ENCODE results near the gene SPPL2A.
"Not testable (repeated sequence)": the region's sequence is repeated elsewhere in the genome, so short reads cannot be mapped to it uniquely, and the experiment has no call there.

SPPL2A gene

DNA sequence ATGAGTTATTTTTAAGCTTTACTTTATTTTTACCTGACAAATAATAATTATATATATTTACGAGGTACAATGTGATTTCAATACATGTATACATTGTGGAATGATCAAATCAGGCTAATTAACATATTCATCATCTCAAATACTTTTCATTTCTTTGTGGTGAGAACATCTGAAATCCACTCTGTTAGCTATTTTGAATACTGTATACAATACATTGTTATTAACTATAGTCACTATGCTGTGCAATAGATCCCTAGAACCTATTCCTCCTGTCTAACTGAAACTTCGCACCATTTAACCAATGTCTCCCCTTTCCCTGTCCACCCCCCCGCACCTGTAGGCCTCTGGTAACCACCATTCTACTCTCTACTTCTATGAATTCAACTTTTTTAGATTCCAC lies 7.9 kb upstream of the SPPL2A start:
- no peak for DNase-seq (ENCODE audit: low read depth)

DNA sequence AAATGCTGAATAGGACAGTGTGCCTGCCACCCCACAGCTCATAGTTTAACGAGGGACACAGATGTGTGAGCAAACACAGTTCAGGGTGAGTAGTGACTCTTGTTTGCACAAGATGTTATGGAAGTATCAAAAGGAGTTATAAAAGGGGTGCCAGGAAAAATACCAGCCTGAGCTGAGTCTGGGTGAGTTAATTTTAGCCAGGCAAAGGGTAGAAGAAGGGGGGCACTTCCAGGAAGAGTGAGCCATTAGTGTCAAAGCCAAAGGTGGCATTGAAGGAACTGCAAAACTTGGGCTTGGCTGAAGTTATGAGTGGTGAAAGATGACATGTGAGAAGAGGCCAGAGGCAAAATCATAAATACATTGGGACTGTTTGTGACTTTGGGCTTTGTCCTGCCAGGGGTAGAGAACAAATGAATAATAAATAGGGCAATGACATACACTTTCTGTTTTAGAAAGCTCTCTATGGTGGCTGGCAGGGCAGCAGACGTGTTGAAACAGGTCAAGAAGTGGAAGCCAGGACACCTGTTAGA lies 1.9 kb upstream of the SPPL2A start:
- DNase-seq (ENCODE audit: low read depth), result no peak

DNA sequence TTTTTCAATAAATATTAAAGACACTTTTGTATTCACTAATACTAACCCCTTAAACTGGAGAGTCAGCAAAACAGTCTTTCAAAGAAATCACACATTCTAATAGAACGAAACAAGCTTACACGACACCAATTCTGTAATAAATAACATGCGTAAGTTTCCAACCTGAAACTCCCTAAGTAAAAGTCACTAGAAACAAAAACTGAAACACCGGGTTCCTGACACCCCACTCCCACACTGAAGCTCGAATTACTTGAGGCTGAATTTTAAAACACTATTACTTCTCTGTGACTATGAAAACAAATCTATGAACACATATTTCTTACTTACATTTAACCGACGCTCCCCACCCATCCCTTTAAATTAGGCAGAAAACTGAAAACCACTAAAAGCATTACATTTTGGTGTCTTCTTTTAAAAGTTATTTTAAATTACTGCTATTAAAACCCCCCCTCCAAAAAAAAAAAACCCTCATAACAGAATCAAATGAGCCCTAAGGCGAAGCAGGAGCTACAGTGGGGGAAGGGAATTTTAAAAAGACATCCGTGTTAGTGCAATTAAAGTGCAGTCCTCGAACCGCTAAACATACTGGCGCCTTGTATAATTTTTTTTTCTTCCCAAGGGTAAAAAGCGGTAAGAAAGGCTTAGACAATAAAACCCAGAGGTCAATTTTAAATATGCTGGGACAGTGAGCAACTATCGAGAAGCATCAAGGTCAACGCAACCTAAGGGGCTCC lies 878 bp downstream of the SPPL2A start:
- DNase-seq (ENCODE audit: low read depth), result no peak

DNA sequence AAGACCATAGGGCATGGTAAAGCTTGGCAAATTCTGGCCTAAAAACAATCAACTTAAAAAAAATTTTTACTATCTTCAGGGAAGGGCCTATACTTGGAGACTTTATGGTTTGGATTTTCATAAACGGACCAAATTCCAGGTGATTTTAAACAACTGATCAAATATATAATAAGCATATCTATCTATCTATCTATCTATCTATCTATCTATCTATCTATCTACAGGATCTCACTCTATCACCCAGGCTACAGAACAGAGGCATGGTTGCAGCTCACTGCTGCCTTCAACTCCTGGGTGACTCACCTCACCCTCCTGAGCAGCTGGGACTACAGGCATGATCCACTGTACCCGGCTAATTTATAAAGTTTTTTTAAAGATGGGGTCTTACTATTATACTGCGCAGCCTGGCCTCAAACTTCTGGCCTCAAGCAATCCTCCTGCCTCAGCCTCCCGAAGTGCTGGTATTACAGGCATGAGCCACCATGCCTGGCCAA lies 6.7 kb downstream of the SPPL2A start:
- DNase-seq (ENCODE audit: low read depth), result no peak

DNA sequence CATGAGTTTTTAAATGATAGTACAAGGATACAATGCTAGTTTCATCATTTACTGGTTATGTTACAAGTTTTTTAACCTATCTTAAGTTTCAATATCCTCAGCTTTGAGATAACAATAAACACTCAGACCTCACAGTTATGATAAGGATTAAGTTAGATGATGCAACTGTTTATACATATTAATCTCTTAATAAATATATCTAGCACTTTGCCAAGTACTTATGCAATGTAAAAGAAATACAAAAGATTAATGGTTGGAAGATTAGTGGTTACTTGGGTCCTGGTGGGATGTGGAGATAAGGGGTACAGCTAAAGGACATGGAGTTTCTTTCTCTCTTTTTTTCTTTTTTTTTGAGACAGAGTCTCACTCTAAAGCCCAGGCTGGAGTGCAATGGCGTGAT lies 12.0 kb downstream of the SPPL2A start:
- no peak for DNase-seq (ENCODE audit: low read depth)

DNA sequence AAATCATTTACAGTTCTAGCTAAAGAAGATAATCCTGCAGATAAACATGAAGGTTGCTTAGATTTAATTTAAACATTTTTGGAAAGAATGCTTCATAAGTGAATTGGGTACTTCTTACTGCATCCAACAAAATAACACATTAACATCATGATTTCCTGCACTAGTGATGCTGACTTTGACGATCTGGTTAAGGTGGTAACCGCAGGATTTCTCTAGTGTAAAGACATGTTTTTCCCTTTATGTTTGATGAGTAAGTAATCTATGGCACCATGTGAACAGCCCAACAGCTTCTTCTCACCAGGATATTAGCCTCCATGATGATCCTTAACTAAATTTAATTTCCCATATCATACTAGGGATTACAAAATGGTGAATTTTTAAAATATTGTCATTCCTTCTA lies 14.1 kb downstream of the SPPL2A start:
- DNase-seq (ENCODE audit: low read depth), result no peak

DNA sequence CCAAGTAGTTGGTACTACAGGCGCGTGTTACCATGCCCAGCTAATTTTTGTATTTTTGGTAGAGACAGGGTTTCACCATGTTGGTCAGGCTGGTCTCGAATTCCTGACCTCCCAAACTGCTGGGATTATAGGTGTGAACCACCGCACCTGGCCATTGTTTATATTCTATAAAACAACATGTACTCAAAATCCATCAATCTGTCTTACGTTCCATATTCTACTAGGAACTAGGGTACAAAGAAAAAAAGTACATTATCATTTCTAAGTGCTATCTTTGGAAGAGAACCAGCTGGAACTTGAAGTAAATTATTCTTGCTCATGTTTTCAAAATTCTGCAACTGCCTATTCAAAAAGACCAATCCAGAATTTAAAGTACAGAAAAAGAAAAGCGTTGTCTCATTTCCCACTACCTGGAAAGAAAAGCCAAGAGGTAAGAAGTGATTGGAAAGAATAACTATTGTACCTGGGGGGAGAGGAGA lies 15.2 kb downstream of the SPPL2A start:
- DNase-seq (ENCODE audit: low read depth), result no peak

DNA sequence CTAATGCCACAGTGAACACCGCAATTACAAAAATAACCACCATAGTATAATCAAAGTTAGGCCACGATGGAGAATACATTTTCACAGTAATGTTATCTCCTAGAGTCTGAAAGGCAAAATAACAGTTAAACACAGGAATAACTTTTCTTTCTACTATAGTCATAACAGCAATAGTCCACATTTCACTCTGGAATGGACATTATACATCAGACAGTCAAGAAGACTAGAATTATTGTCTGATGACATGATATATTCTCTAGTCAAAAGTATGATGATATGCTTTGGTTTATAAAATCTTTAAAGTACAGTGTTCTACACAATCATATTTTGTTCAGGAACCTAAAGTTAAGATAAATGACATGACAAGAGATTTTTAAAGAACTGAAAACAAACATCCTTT lies 18.0 kb downstream of the SPPL2A start:
- no peak for DNase-seq (ENCODE audit: low read depth)

DNA sequence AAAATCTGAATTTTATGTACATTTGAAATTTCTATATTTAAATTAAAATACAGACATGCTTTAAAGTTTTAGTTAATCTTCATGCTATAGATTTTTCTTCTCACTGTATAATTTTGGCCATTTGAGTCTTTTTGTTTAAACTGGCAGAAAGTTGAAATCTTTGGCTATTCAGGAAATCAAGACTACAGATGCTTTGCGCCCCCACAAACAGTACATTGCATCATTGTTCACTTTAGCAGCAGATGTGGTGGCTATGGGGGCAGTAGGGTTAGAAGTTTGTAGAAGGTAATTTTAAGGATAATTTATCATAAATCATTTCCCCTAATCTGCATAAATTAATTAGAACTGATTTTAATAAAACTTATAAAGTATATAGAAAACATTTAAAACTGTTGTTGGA lies 20.9 kb downstream of the SPPL2A start:
- DNase-seq (ENCODE audit: low read depth), result no peak

DNA sequence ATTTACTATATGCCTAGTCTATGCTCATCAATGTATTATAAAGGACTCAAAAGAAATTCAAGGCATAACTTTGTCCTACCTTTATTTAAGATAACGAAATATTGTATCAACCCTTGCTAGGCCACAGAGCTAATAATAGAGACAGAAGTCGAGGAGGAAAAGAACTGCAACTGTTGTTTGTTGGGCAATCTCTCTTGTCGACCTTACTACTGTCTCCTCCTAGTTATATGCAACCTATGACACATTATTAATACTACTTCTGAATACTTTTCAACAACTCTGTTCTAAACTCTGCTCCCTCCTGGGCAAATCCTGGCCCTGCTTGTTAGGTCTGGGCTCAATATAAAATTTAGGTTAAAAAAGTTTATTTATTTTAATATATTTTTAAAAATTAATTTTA lies 24.6 kb downstream of the SPPL2A start:
- DNase-seq (ENCODE audit: low read depth), result no peak

DNA sequence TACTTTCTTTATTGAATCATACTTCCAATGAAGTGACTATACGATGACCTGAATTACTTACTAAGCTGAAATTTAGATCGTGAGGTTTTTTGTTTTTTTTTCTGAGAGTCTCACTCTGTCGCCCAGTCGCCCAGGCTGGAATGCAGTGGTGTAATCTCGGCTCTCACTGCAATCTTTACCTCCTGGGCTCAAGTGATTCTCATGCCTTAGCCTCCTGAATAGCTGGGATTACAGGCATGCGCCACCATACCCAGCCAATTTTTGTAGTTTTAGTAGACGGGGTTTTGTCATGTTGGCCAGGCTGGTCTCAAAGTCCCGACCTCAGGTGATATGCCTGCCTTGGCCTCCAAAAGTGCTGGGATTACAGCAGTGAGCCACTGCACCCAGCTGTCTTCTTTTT lies 28.7 kb downstream of the SPPL2A start:
- DNase-seq (ENCODE audit: low read depth), result no peak

DNA sequence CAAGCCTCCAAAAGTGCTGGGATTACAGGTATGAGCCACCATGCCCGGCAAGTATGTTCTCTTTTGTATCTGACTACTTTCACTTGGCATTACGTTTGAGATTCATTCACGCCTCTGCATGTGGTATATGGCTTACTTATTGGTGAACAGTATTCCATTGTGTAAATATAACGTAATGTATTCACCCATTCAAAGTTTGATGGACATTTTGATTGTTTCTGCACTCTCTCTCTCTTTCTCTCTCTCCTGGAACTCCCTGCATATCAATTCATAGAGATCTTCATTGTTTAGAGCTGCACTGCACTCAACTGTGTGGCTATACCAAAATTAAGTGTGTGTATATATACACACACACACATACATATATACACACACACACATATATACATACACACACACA lies 30.4 kb downstream of the SPPL2A start:
- DNase-seq (ENCODE audit: low read depth), result no peak

DNA sequence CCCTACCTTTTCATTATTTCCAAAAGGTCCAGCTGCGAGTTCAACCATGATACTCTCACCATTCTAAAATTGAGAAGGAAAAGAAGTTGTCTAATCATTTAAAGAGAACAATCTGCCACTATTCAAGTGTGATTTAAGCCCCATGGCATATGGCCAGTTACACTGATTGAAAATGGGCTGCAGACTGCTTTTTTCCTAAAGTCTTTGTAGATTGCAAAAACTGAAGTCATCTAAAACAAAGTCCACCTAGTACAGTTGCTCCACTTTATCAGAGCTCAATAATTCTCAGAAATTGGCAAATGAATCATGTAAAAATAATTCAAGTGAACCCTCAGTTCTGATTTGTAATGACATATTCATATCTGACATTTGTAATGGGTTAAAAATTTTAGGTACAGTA lies 39.2 kb downstream of the SPPL2A start:
- DNase-seq (ENCODE audit: low read depth), result no peak

DNA sequence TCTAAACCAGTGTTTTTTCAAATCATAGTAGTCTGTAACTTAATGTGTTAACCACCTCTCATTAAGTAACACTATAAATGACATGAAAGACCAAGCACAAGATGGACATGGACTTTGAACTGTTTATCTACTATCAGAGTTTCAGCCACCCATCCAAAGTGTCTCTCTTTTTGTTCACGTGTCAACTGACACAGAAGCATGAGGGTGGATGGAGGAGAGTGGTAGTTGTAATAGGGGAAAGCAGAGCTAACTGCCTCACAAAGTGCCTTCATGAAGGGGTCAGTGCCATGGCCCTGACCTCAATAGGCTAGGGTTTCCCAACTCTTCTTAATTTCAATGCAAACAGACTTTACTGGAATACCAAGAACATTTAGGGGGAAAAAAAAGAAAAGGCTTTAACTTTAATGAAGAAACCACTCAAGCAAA lies 46.8 kb downstream of the SPPL2A start:
- no peak for DNase-seq (ENCODE audit: low read depth)

DNA sequence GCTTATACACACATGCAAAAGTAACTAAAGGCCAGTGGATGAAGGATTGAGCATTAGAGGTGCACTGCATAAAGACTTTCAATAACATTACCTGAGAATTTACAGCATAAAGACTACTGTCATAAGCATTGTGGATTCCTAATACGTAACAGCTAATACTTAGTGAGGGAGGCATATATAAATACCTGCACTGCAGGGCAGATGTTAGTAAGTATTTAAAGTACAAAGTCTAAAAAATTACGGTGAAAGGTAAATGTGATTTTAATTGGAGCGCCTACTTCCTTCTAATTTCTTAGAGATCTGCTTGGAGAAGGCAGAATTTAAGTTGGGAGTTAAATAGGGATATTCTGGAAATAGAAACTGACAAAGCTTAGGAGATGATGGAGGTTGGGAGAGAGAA lies 53.5 kb downstream of the SPPL2A start:
- DNase-seq (ENCODE audit: low read depth), result no peak

DNA sequence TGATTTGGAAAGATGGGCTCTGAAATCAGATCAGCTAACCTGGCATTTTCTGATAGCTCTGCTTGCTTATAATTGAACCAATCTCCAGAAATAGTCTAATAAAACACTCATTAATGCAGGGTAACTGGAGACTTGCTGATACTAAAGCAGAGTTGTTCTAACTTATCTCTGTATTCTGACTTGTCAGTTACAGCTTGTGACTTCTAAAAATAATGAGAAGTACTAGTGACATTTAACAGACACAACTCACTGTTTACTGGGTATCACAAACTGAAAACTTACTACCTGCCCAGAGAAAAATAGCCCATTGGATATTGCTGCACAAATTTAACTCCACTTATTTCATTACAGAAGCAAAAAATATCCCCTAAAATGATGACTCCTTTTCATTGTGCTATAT lies 54.9 kb downstream of the SPPL2A start:
- DNase-seq (ENCODE audit: low read depth), result no peak

DNA sequence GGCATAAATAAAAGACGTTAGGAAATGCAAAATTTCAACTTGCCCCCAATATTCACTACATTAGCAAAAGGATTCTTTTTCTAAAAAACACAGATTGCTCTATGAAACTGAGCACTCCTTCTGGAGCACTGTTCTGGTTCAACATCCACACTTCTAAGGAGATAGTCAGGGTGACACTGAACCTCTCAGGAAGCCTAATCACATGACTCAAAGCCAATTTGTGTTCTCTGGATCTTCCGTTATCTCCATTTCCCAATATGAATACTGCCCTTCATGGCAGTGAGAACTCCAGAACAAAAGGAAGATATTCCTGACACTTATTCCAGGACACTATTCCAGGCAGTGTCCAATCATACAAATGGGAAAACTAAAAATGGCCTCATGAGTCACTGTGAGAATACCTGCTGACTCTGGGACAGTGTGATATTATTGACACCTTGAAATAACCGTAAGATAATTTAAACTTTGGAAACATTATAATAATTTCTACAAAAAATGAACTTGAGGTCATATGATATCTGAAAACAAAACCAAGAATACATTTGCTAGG lies 57.6 kb downstream of the SPPL2A start:
- no peak for DNase-seq (ENCODE audit: low read depth)

DNA sequence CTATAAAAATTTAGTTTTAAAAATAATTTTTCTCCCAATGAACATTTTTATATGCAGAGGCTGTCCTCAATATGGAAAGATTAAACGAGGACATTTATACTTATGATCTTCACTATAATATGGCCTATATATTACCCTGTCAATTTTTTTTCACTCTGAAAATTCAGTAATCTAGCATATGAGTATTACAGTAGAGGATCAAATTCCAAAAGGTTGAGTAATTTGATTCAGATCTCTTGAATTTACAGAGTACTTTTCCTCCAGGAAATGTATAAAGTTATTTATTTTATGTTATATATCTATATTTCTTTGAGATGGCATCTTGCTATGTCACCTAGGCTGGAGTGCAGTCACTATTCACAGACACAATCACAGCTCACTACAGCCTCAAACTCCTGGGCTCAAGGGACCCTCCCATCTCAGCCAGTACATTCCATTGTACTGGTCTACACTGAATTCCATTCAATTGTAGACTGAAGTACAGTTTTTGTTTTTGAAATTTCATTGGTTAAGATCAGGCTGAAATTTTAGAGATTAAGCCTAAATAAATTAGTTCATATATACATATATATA lies 62.7 kb downstream of the SPPL2A start:
- no peak for DNase-seq (ENCODE audit: low read depth)

DNA sequence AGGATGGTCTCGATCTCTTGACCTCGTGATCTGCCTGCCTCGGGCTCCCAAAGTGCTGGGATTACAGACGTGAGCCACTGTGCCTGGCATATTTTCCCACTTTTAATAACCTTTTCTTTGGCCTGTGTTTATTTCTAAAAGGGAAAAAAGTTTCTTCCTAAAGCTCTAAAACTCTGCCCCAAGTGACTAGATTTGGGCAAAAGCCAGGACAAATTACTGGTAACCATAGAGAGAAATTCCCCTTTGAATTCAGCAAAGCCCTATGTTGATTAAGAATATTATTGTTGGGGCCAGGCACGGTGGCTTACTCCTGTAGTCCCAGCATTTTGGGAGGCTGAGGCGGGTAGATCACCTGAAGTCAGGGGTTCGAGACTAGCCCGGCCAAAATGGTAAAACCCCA lies 67.4 kb downstream of the SPPL2A start:
- DNase-seq (ENCODE audit: low read depth), result no peak

DNA sequence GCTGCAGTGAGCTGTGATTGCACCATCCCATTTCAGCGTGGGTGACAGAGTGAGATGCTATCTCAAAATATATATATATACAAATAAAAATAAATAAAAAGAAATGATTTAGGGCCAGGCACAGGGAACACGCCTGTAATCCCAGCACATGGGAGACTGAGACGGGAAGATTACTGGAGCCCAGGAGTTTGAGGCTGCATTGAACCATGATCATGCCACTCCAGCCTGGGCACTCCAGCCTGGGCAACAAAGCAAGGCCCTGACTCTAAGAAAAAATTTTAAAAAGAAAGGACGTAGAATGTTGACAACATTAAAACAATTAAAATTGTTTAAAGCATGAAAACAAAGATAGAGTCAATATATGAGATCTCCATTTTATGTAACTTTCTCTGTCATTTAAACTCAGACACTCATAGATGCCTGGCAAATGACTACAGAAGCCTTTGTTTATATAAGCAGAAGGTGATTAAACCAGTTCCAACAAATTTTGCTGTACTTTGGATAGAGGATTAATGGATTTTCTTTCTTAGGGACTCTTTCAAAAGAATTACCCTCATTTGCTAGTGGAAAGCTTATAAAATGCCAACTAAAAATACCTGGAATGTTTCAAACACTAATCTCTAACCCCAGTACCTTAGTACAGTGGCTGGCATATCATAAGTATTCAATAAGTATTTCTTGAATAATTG lies 68.3 kb downstream of the SPPL2A start:
- DNase-seq (ENCODE audit: low read depth), result no peak

DNA sequence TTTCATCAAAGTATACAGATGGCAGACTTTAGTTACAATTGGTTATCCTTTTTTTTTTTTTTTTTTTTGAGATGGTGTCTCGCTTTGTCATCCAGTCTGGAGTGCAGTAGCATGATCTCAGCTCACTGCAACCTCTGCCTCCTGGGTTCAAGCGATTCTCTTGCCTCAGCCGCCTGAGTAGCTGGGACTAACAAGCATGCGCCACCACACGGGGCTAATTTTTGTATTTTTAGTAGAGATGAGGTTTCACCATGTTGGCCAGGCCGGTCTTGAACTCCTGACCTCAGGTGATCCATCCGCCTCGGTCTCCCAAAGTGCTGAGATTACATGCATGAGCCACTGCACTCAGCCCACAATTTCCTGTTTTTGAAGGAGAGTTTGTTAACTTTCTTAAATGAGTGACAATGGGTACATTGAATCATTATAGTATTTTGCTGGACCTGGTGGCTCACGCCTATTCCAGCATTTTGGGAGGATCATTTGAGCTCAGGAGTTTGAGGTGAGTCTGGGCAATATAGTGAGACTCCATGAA lies 70.8 kb downstream of the SPPL2A start:
- not testable (repeated sequence) for DNase-seq (ENCODE audit: low read depth)

DNA sequence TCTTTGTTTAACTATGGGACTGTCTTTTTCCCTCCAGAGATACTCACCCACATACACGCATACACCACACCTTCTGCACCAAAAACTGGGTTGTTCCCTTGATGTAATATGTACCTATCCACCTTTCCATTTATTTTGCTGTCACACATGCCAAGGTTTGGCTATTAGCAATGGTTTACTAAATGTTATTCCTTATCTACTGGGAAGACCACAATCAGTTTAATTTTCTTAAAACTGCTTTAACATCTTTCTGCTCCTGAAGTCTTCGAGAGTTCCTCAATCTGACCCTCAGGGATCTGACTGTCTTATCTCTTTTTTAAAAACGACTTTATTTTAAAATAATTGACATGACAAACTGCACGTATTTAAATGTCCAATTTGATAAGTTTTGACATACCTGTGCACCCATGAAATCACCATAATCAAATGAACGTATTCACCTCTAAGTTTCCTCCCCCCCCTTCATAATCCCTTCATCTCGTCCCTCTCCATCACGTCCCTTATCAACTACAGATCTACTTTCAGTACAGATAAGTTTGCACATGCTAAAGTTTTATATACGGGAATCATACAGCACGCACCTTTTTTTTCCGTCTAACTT lies 78.1 kb downstream of the SPPL2A start:
- no peak for DNase-seq (ENCODE audit: low read depth)

Data from stimulated activated CD8-positive, alpha-beta memory T cell treated with anti-CD3 and anti-CD28 coated beads, Interleukin-12 subunit alpha, Interleukin-12 subunit beta, amount 100 ng/mL, for 1 hour (primary cell).